Activated CD4-positive, CD25-positive, alpha-beta regulatory T cell treated with anti-CD3 and anti-CD28 coated beads, Interleukin-2, amount 50 U/mL, for 72 hours (primary cell): ENCODE results near the gene CLK1.

Source experiments
- DNase-seq: peaks from one replicate; pipeline ENCODE4 v3.0.0; 2021

CLK1 gene

GRCh38 chr2:200810252-200810997 is 54.0 kb downstream of the CLK1 start:
- DNase-seq = no peak

DNA sequence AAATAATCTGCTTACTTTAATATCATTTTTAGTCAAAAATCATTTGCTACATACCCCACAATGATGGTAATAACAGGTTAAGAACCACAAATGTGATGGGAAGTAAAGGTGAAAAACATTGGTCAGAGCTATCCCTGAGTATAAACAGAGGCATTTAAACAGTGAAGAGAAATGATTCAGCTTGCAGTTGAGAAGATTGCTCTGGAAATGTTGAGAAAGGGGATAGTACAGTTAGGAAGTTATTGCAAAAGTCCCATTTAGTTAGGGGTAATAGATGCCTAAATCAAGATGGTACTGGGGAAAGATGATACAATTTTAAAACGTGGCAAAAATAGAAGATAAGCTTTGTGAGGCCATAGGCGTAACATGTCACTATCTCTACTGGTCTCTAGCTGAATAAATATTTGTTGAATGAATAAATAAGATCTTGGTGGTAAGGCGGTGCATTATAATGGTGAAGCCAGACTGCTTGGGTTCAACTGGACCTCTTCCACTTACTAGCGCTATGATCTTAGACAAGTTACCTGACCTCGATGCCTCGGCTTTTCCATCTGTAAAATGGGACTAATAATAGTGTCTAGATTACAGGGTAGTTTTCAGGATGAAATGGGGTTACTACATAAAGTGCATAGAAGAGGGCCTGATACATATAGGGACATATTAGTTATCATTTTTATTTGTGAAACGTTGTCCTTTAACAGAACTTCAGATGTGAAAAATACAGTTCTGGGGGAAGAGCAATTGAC is 54.8 kb downstream of the CLK1 start:
- DNase-seq = no peak
